HUES6 (cell line): ENCODE data around the gene CDT1.
"Not testable (repeated sequence)": the region's sequence is repeated elsewhere in the genome, so short reads cannot be mapped to it uniquely, and the experiment has no call there.

Source experiments
- H3K27ac ChIP-seq: 2 replicates; pipeline ENCODE4 v1.7.0; 2013; ENCODE audit warnings: low read depth, mild to moderate bottlenecking, low read length, inconsistent platforms
- H3K27me3 ChIP-seq: 2 replicates; pipeline ENCODE4 v1.6.1; 2013; ENCODE audit warnings: low read length; ENCODE audit not compliant: control insufficient read depth, insufficient read depth
- H3K36me3 ChIP-seq: 2 replicates; pipeline ENCODE4 v1.6.1; 2013; ENCODE audit warnings: low read length; ENCODE audit not compliant: control insufficient read depth, insufficient read depth
- H3K4me1 ChIP-seq: 2 replicates; pipeline ENCODE4 v1.6.1; 2013; ENCODE audit warnings: low read length; ENCODE audit not compliant: control insufficient read depth, insufficient read depth
- H3K4me3 ChIP-seq: 2 replicates; pipeline ENCODE4 v1.5.1; 2013; ENCODE audit warnings: low read depth, low read length
- H3K9ac ChIP-seq: one replicate; pipeline ENCODE4 v1.6.1; 2013; ENCODE audit warnings: mild to moderate bottlenecking, low read length
- H3K9me3 ChIP-seq: 2 replicates; pipeline ENCODE4 v1.6.1; 2013; ENCODE audit warnings: low read depth, low read length; ENCODE audit not compliant: control insufficient read depth, insufficient read depth

The CDT1 gene

GRCh38 chr16:88815901-88816589, 12.5 kb downstream of the CDT1 start:
- Histone ChIP-seq H3K9me3 (no peaks in the 10 kb centered on the region), H3K9ac (no peak overlapping the region), H3K4me3 (no peak overlapping the region), H3K36me3 (no peaks in the 10 kb centered on the region), H3K27me3 (no peaks in the 10 kb centered on the region), H3K4me1 (peaks cover 4% of the 10 kb centered on the region; the same call in 1 of the 2 replicates), H3K27ac (no peak overlapping the region)

- H3K27me3 ChIP-seq = no peaks in the 10 kb centered on the region
- no peak overlapping the region for H3K9ac ChIP-seq
- H3K4me1 ChIP-seq = peaks cover 4% of the 10 kb centered on the region; the same call in 1 of the 2 replicates
- H3K36me3 ChIP-seq = no peaks in the 10 kb centered on the region
- H3K4me3 ChIP-seq = no peak overlapping the region
- no peak overlapping the region for H3K27ac ChIP-seq
- no peaks in the 10 kb centered on the region for H3K9me3 ChIP-seq
Observed at GRCh38 chr16:88816736-88817535, 13.3 kb downstream of the CDT1 start.

- Histone ChIP-seq H3K9ac (no peak overlapping the region), H3K27ac (no peak overlapping the region; the same call in 1 of the 2 replicates), H3K36me3 (peaks cover 2% of the 10 kb centered on the region; the same call in 1 of the 2 replicates), H3K9me3 (no peaks in the 10 kb centered on the region), H3K27me3 (no peaks in the 10 kb centered on the region), H3K4me1 (peaks cover 4% of the 10 kb centered on the region; the same call in 1 of the 2 replicates), H3K4me3 (no peak overlapping the region)
Observed at GRCh38 chr16:88817785-88818574, 14.4 kb downstream of the CDT1 start.

- Histone ChIP-seq H3K27me3 (no peaks in the 10 kb centered on the region), H3K4me3 (no peak overlapping the region), H3K9ac (peak overlapping the region; percentile 31), H3K4me1 (peaks cover 4% of the 10 kb centered on the region; the same call in 1 of the 2 replicates), H3K36me3 (peaks cover 3% of the 10 kb centered on the region; the same call in 1 of the 2 replicates), H3K27ac (no peak overlapping the region), H3K9me3 (no peaks in the 10 kb centered on the region)
Observed at GRCh38 chr16:88818575-88818874, 14.9 kb downstream of the CDT1 start.

GRCh38 chr16:88819126-88819525, 15.5 kb downstream of the CDT1 start:
- Histone ChIP-seq H3K9ac (no peak overlapping the region), H3K4me1 (peaks cover 4% of the 10 kb centered on the region; the same call in 1 of the 2 replicates), H3K36me3 (peaks cover 3% of the 10 kb centered on the region; the same call in 1 of the 2 replicates), H3K27ac (no peak overlapping the region), H3K27me3 (no peaks in the 10 kb centered on the region), H3K4me3 (no peak overlapping the region), H3K9me3 (no peaks in the 10 kb centered on the region)

- Histone ChIP-seq H3K9ac (no peak overlapping the region), H3K4me3 (no peak overlapping the region), H3K9me3 (no peaks in the 10 kb centered on the region), H3K27me3 (no peaks in the 10 kb centered on the region), H3K4me1 (peaks cover 4% of the 10 kb centered on the region; the same call in 1 of the 2 replicates), H3K36me3 (peaks cover 7% of the 10 kb centered on the region; the same call in 1 of the 2 replicates), H3K27ac (no peak overlapping the region)
Observed at GRCh38 chr16:88820385-88821025, 16.9 kb downstream of the CDT1 start.

- Histone ChIP-seq H3K27ac (no peak overlapping the region), H3K9ac (no peak overlapping the region), H3K36me3 (peaks cover 7% of the 10 kb centered on the region; the same call in 1 of the 2 replicates)
Observed at GRCh38 chr16:88821168-88821850, 17.7 kb downstream of the CDT1 start.

GRCh38 chr16:88822281-88823040, 18.9 kb downstream of the CDT1 start:
- no peaks in the 10 kb centered on the region for H3K9me3 ChIP-seq
- no peaks in the 10 kb centered on the region for H3K27me3 ChIP-seq
- H3K4me1 ChIP-seq = 0 out of 2 replicates have a peak, but pooled peaks cover 4% of the 10 kb centered on the region
- no peak overlapping the region for H3K4me3 ChIP-seq
- no peak overlapping the region for H3K9ac ChIP-seq
- H3K36me3 ChIP-seq = peaks cover 7% of the 10 kb centered on the region; the same call in 1 of the 2 replicates
- H3K27ac ChIP-seq = no peak overlapping the region

More at GRCh38 chr16:88821168-88821850, 17.7 kb downstream of the CDT1 start:
- no peaks in the 10 kb centered on the region for H3K27me3 ChIP-seq
- no peaks in the 10 kb centered on the region for H3K9me3 ChIP-seq
- no peak overlapping the region for H3K4me3 ChIP-seq
- H3K4me1 ChIP-seq = 0 out of 2 replicates have a peak, but pooled peaks cover 4% of the 10 kb centered on the region

- not testable (repeated sequence) for H3K9me3 ChIP-seq, H3K27ac ChIP-seq, H3K27me3 ChIP-seq, H3K4me1 ChIP-seq, H3K36me3 ChIP-seq, H3K4me3 ChIP-seq, H3K9ac ChIP-seq
Observed at GRCh38 chr16:88823646-88824045, 20.1 kb downstream of the CDT1 start.
